ENCODE results near the gene PNKD. TPM values are rescaled to one million over a fixed set of nuclear protein-coding genes. Genes with fewer than 3 reads are reported as not detected.

The PNKD gene
- total RNA-seq, 1 donor from 2014 or later, result 58.4 TPM

DNA sequence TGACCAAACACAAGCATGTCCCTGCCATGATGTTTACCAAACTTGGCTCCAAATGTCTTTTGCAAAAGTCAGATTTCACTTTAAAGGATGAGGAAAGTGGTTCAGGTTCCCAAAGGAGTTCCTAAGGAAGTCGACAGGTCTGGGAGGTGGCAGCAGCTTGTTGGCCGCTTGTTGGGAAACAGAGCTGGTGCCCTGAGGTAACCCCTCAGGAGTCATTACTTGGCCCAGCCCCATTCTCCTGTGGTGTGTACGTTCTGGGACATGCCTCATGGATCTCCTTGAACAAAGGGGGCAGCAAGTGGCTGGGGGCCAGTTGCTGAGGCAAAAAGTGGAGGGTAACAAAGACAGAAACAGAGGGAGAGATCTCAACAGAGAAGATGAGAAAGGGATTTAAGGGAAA lies 11.1 kb downstream of the PNKD start:
- H3K27ac Mint-ChIP-seq, result peak overlapping the region; percentile 89
- TF ChIP-seq, protein P1, sequence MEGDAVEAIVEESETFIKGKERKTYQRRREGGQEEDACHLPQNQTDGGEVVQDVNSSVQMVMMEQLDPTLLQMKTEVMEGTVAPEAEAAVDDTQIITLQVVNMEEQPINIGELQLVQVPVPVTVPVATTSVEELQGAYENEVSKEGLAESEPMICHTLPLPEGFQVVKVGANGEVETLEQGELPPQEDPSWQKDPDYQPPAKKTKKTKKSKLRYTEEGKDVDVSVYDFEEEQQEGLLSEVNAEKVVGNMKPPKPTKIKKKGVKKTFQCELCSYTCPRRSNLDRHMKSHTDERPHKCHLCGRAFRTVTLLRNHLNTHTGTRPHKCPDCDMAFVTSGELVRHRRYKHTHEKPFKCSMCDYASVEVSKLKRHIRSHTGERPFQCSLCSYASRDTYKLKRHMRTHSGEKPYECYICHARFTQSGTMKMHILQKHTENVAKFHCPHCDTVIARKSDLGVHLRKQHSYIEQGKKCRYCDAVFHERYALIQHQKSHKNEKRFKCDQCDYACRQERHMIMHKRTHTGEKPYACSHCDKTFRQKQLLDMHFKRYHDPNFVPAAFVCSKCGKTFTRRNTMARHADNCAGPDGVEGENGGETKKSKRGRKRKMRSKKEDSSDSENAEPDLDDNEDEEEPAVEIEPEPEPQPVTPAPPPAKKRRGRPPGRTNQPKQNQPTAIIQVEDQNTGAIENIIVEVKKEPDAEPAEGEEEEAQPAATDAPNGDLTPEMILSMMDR (conservative IDR thresholded peaks at IDR 0.05), result no peak
- DNase-seq (ENCODE audit: extremely low spot score, unreplicated experiment), result no peak
- peaks cover 22% of the 10 kb centered on the region for H3K4me1 Mint-ChIP-seq (ENCODE audit: unreplicated experiment)
- peaks cover 15% of the 10 kb centered on the region for H3K36me3 Mint-ChIP-seq
- H3K9me3 Mint-ChIP-seq, result no peaks in the 10 kb centered on the region
- H3K4me3 Mint-ChIP-seq, result peak overlapping the region; percentile 44
- no peaks in the 10 kb centered on the region for H3K27me3 Mint-ChIP-seq

DNA sequence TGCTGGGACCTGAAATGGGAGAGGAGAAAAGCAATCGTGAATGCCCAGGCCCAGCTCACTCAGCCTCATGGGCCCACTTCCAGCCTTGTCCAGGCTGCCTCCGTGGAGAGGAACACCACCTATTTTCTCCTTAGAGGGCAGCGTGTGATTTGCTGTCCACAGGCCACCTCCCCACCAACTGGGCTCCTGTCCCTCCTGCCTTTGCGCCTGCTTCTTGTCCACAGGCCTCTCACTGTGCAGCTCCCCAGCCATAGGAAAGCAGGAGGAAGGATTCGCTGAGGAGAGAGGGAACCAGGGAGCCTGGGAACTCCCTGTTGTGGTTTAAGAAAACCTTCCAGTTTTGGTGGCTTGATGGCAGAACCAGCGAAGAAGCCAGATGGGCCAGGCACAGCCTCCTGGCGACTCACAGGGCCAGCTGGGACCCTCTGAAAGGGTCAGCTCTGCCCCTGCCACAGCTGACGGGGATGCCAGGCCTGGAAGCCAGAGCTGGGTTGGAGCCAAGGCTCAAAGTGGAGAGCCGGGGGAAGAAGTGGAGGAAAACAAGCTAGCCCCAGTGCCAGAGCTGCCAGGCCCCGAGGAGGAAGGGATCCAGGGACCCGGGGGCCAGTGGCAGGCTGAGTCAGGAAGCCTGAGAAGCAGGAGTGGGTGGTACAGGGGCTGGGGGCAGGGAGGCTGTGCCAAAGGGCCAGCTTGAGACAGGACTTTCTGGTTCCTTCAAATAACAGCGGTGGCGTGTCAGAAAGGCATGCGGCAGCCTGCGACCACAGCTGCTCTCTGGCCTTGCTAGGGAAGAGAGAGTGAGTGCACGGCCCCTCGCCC lies 12.1 kb downstream of the PNKD start:
- peaks cover 10% of the 10 kb centered on the region for H3K36me3 Mint-ChIP-seq
- H3K27ac Mint-ChIP-seq, result peak overlapping the region; percentile 98
- no peaks in the 10 kb centered on the region for H3K9me3 Mint-ChIP-seq
- H3K27me3 Mint-ChIP-seq, result no peaks in the 10 kb centered on the region
- no peak for DNase-seq (ENCODE audit: extremely low spot score, unreplicated experiment)
- TF ChIP-seq, protein P1 (conservative IDR thresholded peaks at IDR 0.05), result no peak
- peak overlapping the region; percentile 82 for H3K4me3 Mint-ChIP-seq
- H3K4me1 Mint-ChIP-seq (ENCODE audit: unreplicated experiment), result peaks cover 25% of the 10 kb centered on the region

DNA sequence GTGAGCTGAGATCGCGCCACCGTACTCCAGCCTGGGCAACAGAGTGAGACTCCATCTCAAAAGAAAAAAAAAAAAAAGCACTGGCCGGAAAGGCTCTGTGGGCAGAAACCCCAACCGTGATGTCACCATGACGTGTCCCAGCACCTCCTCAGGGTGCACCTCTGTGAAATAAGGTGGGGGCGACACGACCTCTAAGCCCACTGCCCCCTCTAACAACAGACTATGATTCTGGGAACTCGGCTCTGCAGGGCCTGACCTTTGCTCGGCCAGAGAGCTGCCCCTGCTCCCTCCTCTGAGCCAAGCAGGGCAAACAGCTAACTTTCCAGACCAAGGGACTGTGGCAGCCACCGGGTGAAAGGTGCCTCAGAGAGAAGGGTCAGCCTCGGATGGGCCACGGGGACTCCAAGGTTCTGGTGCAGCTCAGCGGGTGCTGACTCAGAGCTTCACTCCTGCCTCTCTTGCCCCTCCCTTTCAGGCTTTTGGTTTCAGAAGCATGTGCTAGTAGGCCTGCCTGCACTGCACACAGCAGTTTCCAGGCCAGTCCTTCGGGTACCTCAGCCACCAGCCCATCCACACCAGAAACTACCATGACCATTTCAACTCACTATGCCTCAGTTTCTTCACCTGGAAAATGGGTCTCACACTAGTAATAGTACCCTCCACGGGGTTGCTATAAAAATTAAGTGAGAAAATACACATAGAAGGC lies 13.9 kb downstream of the PNKD start:
- Mint-ChIP-seq H3K4me1 (ENCODE audit: unreplicated experiment) (peaks cover 23% of the 10 kb centered on the region), H3K27me3 (no peaks in the 10 kb centered on the region), H3K27ac (peak overlapping the region; percentile 100), H3K36me3 (peaks cover 7% of the 10 kb centered on the region), H3K9me3 (no peaks in the 10 kb centered on the region), H3K4me3 (peak overlapping the region; percentile 49)
- TF ChIP-seq, protein P1 (conservative IDR thresholded peaks at IDR 0.05), result no peak
- no peak for DNase-seq (ENCODE audit: extremely low spot score, unreplicated experiment)

DNA sequence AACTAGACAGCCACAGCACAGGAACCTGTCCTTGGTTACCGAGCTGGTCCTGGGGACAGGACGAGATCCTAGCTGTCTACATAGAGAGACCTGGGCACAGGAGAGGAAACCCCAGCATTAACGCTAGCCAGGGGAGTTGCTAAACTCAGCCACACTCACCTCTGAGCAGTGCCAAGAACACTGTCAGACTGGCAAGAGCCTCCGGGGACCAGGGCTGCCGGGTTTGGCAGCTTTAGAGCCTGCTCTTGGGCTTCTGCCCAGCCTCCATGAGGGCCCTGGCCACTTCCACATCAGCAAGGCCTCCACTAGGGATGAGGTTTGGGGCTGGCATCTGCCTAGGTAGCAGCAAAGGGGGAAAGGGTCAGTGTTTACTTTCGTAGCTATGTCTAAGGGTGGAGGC lies 15.3 kb downstream of the PNKD start:
- H3K27me3 Mint-ChIP-seq, result no peaks in the 10 kb centered on the region
- H3K27ac Mint-ChIP-seq, result peak overlapping the region; percentile 100
- H3K9me3 Mint-ChIP-seq, result no peaks in the 10 kb centered on the region
- H3K36me3 Mint-ChIP-seq, result no peaks in the 10 kb centered on the region
- H3K4me3 Mint-ChIP-seq, result peak overlapping the region; percentile 86
- TF ChIP-seq, protein P1 (conservative IDR thresholded peaks at IDR 0.05), result no peak
- DNase-seq (ENCODE audit: extremely low spot score, unreplicated experiment), result no peak
- peaks cover 34% of the 10 kb centered on the region for H3K4me1 Mint-ChIP-seq (ENCODE audit: unreplicated experiment)

DNA sequence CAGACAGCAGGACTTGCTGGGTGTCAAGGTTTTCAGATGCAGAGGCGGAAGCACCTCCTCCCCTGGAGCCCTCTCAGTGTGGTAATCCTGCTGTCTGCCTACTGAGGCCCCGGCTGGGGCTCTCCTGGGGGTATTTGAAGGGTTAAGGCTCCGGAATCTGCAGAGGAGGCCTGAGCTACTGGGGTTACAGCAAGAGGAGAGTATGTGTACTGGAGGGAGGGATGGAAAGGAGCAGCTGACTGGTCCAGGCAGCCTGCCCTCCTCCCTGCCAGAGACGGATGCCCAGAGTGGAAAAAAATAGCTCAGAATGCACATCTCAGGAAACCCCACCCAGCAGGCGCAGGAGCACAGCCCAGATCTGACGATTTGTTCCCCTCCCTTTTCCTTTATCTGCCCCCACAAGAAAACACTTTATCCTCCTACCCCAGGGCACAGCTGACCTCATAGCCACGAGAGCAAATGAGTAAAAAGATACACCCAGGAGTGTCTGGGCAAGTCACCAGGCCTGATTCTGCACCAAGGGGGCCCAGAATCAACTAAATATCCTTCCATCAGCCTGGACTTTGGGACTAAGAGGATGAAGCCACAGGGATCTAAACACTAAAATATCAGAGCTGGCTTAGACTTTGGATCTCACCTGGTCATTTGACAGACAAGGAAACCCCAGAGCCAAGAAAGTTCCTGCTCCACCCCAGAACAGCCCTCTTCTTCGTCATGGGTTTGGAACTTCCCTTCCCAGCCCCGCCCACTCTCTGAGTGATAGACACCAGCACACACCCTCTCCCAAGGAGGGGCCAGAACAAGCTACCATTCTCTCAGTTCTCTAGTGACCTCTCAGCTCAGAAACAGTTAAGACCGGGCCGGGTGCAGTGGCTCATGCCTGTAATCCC lies 16.5 kb downstream of the PNKD start:
- Mint-ChIP-seq H3K27ac (peak overlapping the region; percentile 100), H3K27me3 (no peaks in the 10 kb centered on the region), H3K4me1 (ENCODE audit: unreplicated experiment) (peaks cover 38% of the 10 kb centered on the region), H3K36me3 (no peaks in the 10 kb centered on the region), H3K9me3 (no peaks in the 10 kb centered on the region), H3K4me3 (peak overlapping the region; percentile 86)
- TF ChIP-seq, protein P1 (conservative IDR thresholded peaks at IDR 0.05), result no peak
- no peak for DNase-seq (ENCODE audit: extremely low spot score, unreplicated experiment)

Measured in type B pancreatic cell (in vitro differentiated cells).